ENCODE results near the gene UAP1L1.

DNA sequence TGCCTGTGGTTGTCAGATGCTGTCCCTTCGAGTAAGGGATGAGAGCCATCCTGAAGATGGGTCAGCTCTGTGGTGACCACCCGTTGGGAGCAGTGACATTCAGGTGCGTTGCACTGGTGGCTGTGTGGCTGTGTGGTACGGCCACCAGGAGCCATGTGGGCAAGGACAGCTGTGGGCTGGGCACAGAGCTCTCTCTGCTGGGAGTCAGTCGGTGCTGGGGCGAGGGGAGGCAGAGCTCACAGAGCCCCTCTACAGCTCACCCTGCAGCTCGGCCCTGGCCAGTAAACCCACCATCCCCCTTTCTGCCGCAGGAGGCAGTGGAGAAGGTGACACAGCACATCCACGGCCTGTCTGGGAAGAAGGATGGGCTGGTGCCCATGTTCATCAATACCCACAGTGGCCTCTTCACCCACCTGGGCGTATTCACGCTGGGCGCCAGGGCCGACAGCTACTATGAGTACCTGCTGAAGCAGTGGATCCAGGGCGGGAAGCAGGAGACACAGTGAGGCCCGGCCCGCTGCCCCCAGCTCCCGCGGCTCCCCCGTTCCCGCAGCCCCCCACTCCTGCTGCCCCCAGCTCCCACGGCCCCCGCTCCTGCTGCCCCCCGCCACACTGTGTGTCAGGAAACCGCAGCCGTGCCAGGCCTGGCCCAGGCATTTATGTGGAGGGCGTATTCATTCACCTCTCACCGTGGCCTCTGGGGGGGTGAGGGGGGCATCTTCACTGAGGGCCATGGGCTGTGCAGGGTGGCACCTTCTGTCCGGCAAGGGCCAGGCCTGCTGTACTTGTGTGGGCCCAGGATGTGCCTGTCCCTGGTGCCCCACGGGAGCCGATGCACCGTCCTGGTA, 28.7 kb downstream of the UAP1L1 start:
- TF ChIP-seq, protein P1, sequence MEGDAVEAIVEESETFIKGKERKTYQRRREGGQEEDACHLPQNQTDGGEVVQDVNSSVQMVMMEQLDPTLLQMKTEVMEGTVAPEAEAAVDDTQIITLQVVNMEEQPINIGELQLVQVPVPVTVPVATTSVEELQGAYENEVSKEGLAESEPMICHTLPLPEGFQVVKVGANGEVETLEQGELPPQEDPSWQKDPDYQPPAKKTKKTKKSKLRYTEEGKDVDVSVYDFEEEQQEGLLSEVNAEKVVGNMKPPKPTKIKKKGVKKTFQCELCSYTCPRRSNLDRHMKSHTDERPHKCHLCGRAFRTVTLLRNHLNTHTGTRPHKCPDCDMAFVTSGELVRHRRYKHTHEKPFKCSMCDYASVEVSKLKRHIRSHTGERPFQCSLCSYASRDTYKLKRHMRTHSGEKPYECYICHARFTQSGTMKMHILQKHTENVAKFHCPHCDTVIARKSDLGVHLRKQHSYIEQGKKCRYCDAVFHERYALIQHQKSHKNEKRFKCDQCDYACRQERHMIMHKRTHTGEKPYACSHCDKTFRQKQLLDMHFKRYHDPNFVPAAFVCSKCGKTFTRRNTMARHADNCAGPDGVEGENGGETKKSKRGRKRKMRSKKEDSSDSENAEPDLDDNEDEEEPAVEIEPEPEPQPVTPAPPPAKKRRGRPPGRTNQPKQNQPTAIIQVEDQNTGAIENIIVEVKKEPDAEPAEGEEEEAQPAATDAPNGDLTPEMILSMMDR (IDR thresholded peaks at IDR 0.05), result no peak
- TF ChIP-seq ZFX (IDR thresholded peaks at IDR 0.05; ENCODE audit: borderline replicate concordance), result no peak
